ENCODE data around the gene SCYGR2.
A peak's percentile ranks its signal among the peaks of the same experiment; 100 is the strongest.
"Not testable (repeated sequence)": the region's sequence is repeated elsewhere in the genome, so short reads cannot be mapped to it uniquely, and the experiment has no call there.

SCYGR2 gene

GRCh38 chr2:227598835-227599503, at the start of gene SCYGR2:
Gene SCYGR2 (plus strand): TSS chr2:227598893. CDS start chr2:227598893, 0 bp downstream.
- not testable (repeated sequence) for DNase-seq

GRCh38 chr2:227551836-227552235, 46.9 kb upstream of the SCYGR2 start:
- no peak for DNase-seq

- DNase-seq: no peak
Observed at GRCh38 chr2:227562581-227562980, 36.1 kb upstream of the SCYGR2 start.

GRCh38 chr2:227565080-227565479, 33.6 kb upstream of the SCYGR2 start:
- DNase-seq: no peak

GRCh38 chr2:227566012-227566411, 32.7 kb upstream of the SCYGR2 start:
- DNase-seq: no peak

GRCh38 chr2:227568852-227569169, 29.9 kb upstream of the SCYGR2 start:
- DNase-seq: no peak

GRCh38 chr2:227570615-227571014, 28.1 kb upstream of the SCYGR2 start:
- no peak for DNase-seq

- DNase-seq: no peak
Observed at GRCh38 chr2:227576110-227576509, 22.6 kb upstream of the SCYGR2 start.

GRCh38 chr2:227576812-227577211, 21.9 kb upstream of the SCYGR2 start:
- peak; percentile 7 for DNase-seq

- DNase-seq: no peak
Observed at GRCh38 chr2:227577555-227577954, 21.1 kb upstream of the SCYGR2 start.

- no peak for DNase-seq
Observed at GRCh38 chr2:227578642-227579041, 20.1 kb upstream of the SCYGR2 start.

- DNase-seq: no peak
Observed at GRCh38 chr2:227579791-227580190, 18.9 kb upstream of the SCYGR2 start.

- DNase-seq: no peak
Observed at GRCh38 chr2:227582369-227582768, 16.3 kb upstream of the SCYGR2 start.

- DNase-seq: no peak
Observed at GRCh38 chr2:227592694-227593387, 5.9 kb upstream of the SCYGR2 start.

GRCh38 chr2:227595797-227596196, 2.9 kb upstream of the SCYGR2 start:
- no peak for DNase-seq

- no peak for DNase-seq
Observed at GRCh38 chr2:227597036-227597435, 1.7 kb upstream of the SCYGR2 start.

- DNase-seq: no peak
Observed at GRCh38 chr2:227597998-227598397, 695 bp upstream of the SCYGR2 start.

- no peak for DNase-seq
Observed at GRCh38 chr2:227602358-227602757, 3.7 kb downstream of the SCYGR2 start.

- no peak for DNase-seq
Observed at GRCh38 chr2:227606476-227606875, 7.8 kb downstream of the SCYGR2 start.

GRCh38 chr2:227607941-227608340, 9.2 kb downstream of the SCYGR2 start:
- DNase-seq: no peak

- DNase-seq: peak; percentile 70
Observed at GRCh38 chr2:227608561-227609338, 10.1 kb downstream of the SCYGR2 start.

GRCh38 chr2:227610123-227610522, 11.4 kb downstream of the SCYGR2 start:
- no peak for DNase-seq

- no peak for DNase-seq
Observed at GRCh38 chr2:227612546-227613271, 14.0 kb downstream of the SCYGR2 start.

Measured in hematopoietic multipotent progenitor cell treated with erythropoietin and hydrocortisone succinate and interleukin-3 and kit ligand, for 6 days (in vitro differentiated cells).